Smooth muscle cell of the coronary artery (primary cell): ENCODE results near the gene TM9SF1. TPM values are rescaled to one million over a fixed set of nuclear protein-coding genes. Genes with fewer than 3 reads are reported as not detected.

Source experiments
- total RNA-seq: library from RNA; depleted of rRNA; stranded (reverse); fragments of >200 nt; gene quantifications from 2 replicates; pipeline ENCODE4 v1.2.3, GENCODE V29; 2014; ENCODE audit warnings: low replicate concordance

TM9SF1 gene
- total RNA-seq, 1 donor from 2014 or later = 42.9 TPM

Other genes with a start within 250 kb of the TM9SF1 start
- 42.8 and 64.0 TPM in 2 replicates for gene DHRS4, start 241.7 kb downstream of the TM9SF1 start, total RNA-seq
- gene DHRS4L2, start 206.5 kb downstream of the TM9SF1 start, total RNA-seq = 8.5 and 15.5 TPM in 2 replicates
- gene CARMIL3, start 143.4 kb downstream of the TM9SF1 start, total RNA-seq = 0.08 TPM in 1 of 2 replicates, not detected in the other
- not detected in 2 replicates for gene CPNE6, start 123.9 kb downstream of the TM9SF1 start, total RNA-seq
- 13.3 and 44.0 TPM in 2 replicates for gene PCK2, start 101.1 kb downstream of the TM9SF1 start, total RNA-seq
- 59.1 and 62.1 TPM in 2 replicates for gene DCAF11, start 80.7 kb downstream of the TM9SF1 start, total RNA-seq
- 0.47 and 1.2 TPM in 2 replicates for gene NRL, start 80.5 kb downstream of the TM9SF1 start, total RNA-seq
- gene FITM1, start 64.8 kb downstream of the TM9SF1 start, total RNA-seq = 0.23 TPM in 1 of 2 replicates, not detected in the other
- 55.3 and 80.6 TPM in 2 replicates for gene PSME1, start 59.2 kb downstream of the TM9SF1 start, total RNA-seq
- 19.2 and 21.9 TPM in 2 replicates for gene EMC9, start 53.9 kb downstream of the TM9SF1 start, total RNA-seq
- gene PSME2, start 48.8 kb downstream of the TM9SF1 start, total RNA-seq = 28.2 and 87.8 TPM in 2 replicates
- 22.2 and 24.9 TPM in 2 replicates for gene RNF31, start 47.9 kb downstream of the TM9SF1 start, total RNA-seq
- gene IRF9, start 34.2 kb downstream of the TM9SF1 start, total RNA-seq = 68.4 and 96.8 TPM in 2 replicates
- 0.12 and 0.83 TPM in 2 replicates for gene REC8, start 23.4 kb downstream of the TM9SF1 start, total RNA-seq
- gene IPO4, start 6.6 kb downstream of the TM9SF1 start, total RNA-seq = 27.1 and 41.9 TPM in 2 replicates
- 0.12 TPM in 1 of 2 replicates, not detected in the other for gene TSSK4, start 10.3 kb upstream of the TM9SF1 start, total RNA-seq
- 24.2 and 29.7 TPM in 2 replicates for gene CHMP4A, start 18.0 kb upstream of the TM9SF1 start, total RNA-seq
- gene MDP1, start 20.6 kb upstream of the TM9SF1 start, total RNA-seq = 10.8 and 18.3 TPM in 2 replicates
- 272 and 446 TPM in 2 replicates for gene NEDD8, start 36.9 kb upstream of the TM9SF1 start, total RNA-seq
- gene GMPR2, start 37.5 kb upstream of the TM9SF1 start, total RNA-seq = 72.7 and 109 TPM in 2 replicates
- 38.3 and 42.2 TPM in 2 replicates for gene TINF2, start 47.2 kb upstream of the TM9SF1 start, total RNA-seq
- 1.6 and 2.5 TPM in 2 replicates for gene TGM1, start 67.7 kb upstream of the TM9SF1 start, total RNA-seq
- gene RABGGTA, start 76.2 kb upstream of the TM9SF1 start, total RNA-seq = 16.8 and 22.3 TPM in 2 replicates
- 13.5 and 20.9 TPM in 2 replicates for gene DHRS1, start 104.3 kb upstream of the TM9SF1 start, total RNA-seq
- 14.4 and 17.4 TPM in 2 replicates for gene NOP9, start 104.4 kb upstream of the TM9SF1 start, total RNA-seq
- 0.08 and 3.3 TPM in 2 replicates for gene CIDEB, start 112.5 kb upstream of the TM9SF1 start, total RNA-seq
- gene LTB4R2, start 114.7 kb upstream of the TM9SF1 start, total RNA-seq = 1.2 and 2.3 TPM in 2 replicates
- 0.75 and 6.3 TPM in 2 replicates for gene LTB4R, start 116.1 kb upstream of the TM9SF1 start, total RNA-seq
- gene ADCY4, start 139.6 kb upstream of the TM9SF1 start, total RNA-seq = 0.60 and 16.7 TPM in 2 replicates
- gene RIPK3, start 144.6 kb upstream of the TM9SF1 start, total RNA-seq = 0.23 and 9.4 TPM in 2 replicates
- 18.4 and 77.3 TPM in 2 replicates for gene NFATC4, start 172.7 kb upstream of the TM9SF1 start, total RNA-seq
- gene NYNRIN, start 203.6 kb upstream of the TM9SF1 start, total RNA-seq = 3.2 and 9.0 TPM in 2 replicates
- 1.6 and 7.4 TPM in 2 replicates for gene CBLN3, start 234.2 kb upstream of the TM9SF1 start, total RNA-seq
- 42.2 and 45.3 TPM in 2 replicates for gene KHNYN, start 234.5 kb upstream of the TM9SF1 start, total RNA-seq
- gene SDR39U1, start 247.3 kb upstream of the TM9SF1 start, total RNA-seq = 4.4 and 11.3 TPM in 2 replicates